NCI-H2227 (cell line): ENCODE data around the gene ZBTB20.
A peak's percentile ranks its signal among the peaks of the same experiment; 100 is the strongest.

Experiments
- DNase-seq: peaks from one replicate; lab custom pipeline; 2025; ENCODE audit not compliant: unreplicated experiment; lab: John Stamatoyannopoulos, UW

Gene ZBTB20

DNA sequence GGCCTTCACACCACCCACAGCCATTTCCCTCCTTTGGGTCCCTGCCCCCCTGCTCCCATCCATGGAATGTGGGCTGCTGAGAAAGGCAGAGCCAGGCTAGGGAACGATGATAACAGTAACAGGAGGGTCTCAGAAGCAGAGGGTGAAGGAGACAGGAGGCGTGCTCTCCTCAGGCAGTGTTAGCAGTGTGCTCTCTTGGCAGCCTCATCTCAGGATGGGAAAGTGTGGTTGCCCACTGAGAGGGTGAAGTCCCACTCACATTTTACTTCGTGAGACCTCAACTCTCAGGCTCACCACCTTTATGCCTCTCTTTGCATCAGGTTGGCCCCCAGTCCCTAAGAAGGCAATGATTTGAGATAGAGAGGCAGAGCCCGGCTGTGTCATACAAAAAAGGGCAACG lies 828.8 kb downstream of the ZBTB20 start:
- DNase-seq = no peak

- no peak for DNase-seq
Observed at GRCh38 chr3:114314282-114314681, 832.8 kb downstream of the ZBTB20 start.

DNA sequence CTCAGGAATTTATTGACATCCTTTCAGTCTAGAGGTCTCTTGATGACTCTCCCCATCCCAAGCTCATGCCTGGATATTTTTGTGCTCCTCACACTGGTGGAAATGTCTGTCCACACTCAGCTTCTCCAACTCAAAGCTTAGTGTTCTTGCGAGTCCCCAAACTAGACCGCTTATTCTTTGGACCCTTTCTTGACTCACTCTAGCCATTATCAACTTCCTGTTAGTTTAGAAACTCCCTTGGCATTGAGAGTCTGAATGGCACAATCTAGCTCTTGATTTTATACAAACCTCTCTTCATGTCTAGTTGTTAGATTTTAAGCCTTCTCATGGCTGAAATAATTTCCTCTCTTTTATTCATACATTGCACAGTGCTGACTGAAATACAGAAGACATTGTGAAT lies 833.7 kb downstream of the ZBTB20 start:
- DNase-seq = no peak

GRCh38 chr3:114310695-114311094 lies 836.4 kb downstream of the ZBTB20 start:
- DNase-seq = no peak

GRCh38 chr3:114308830-114309229 lies 838.3 kb downstream of the ZBTB20 start:
- DNase-seq = no peak

DNA sequence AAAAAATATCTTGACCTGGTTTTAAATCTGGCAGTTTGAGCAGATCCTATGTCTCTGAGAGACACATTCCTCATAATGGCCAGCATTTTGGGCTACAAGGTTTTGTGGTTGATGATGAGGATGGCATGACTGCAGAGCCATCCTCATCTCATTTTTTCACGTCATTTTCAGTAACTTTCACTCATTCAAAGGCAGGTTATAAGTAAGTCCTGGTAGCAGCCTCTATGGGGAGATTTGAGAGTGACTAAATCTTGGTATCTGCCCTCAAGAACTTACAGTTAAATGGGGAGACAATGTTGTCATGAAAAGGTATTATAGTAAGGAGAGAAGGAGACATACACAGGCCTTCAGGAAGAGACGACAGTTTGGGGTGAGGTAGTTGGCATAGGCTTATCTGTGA lies 838.7 kb downstream of the ZBTB20 start:
- DNase-seq = no peak

DNA sequence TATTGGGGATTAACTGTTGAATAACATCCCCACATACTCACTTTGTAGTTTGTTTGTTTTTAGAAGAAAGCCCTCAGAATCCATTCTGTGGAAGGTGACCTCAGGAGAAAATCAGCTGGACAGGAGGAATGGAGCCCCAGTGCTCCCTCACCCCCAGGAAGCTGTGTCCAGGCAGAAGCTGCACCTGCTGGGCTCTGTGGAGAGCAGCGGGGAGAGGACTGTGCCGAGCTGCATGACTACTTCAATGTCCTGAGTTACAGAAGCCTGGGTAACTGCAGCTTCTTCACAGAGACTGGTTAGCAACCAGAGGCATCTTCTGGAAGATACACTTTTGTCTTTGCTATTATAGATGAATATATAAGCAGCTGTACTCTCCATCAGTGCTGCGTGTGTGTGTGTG lies 839.3 kb downstream of the ZBTB20 start:
- DNase-seq = no peak

DNA sequence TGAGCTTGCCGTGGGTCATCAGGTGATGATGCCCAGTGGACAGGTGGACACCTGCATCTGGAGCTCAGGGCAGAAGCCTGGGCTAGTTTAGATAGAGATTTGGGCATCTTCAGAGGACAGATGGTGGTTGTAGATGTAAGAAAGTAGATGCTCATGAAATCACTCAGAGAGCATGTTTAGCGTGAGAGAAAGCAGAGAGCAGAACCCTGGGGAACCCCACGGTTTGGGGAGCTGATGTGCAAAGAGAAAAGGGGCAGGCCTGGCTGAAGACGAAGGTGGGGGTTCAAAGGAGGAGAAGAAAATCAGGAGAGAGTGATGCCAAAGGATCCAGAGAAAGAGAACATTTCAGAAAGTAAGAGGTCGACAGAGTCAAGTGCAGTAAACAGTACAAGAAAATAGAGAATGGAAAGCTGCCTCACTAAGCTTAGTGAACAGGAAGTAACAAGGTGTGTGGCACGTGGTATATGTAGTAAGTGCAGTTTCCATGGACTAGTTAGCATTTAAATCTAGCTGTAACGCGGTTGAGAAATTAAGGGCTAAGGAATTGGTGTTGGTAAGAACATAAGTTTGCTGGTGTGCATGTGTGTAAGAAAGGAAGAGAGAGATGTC lies 839.8 kb downstream of the ZBTB20 start:
- no peak for DNase-seq

GRCh38 chr3:114299941-114300624 lies 847.0 kb downstream of the ZBTB20 start:
- DNase-seq = no peak

DNA sequence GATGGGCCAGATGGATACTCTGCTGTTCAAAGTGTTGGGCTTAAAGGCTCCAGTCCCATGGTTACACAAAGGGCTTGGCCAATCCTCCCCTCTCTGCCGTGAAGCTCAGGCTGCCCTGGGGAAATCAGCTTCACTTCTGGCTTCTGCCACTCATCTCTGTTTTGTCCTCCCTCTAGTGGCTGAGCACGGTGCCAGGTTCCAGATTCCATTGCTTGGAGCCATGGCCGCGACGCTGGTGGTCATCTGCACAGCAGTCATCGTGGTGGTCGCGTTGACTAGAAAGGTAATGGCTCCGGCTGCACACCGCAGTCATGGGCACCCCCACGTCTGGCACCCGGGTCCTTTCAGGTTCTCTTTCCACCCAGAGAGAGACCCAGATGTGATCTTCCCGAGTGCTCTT lies 847.7 kb downstream of the ZBTB20 start:
- peak; percentile 56 for DNase-seq

DNA sequence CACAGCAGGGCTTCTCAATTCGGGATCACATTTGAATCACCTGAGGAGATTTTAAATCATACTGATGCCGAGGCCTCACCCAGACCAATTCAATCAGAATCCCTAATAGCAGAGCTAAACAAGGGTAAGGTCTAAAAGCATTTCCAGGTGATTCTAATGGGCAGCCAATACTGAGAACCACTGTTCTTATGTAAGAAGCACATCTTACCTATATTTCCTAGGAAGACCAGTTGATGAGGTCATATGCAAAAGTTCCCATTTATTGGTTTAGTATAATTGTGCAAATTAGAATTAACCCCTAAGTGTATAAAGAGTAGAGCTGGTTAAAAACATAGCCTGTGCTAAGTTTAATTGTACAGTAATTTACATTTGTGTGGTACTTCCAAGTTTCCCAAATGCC lies 851.1 kb downstream of the ZBTB20 start:
- no peak for DNase-seq

DNA sequence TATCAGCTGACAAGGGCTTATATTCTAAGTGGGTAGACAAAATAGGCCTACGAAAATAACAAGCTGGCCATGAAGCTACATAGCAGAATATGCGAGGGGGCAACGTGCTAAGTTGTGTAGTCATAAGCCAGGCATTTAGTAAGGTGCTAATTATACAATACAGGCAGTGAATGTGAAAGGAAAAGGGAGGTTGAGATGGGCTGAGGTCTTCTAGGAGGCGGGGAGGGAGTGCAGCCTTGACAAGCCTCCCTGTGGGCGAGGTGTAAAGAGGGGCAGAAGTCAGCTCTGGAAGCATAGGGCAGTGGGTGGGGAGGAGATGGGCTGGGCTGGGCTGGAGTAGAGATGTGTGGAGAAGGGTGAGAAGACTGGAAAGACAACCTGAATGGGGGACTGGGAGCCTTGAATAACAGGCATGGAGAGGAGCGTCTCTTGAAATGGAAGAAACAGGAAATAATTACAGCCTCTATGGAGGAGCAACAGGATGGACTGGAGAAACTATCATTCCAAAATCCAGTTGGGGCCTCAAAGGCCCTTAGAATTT lies 852.1 kb downstream of the ZBTB20 start:
- DNase-seq = no peak

- DNase-seq = no peak
Observed at GRCh38 chr3:114293838-114294535, 853.1 kb downstream of the ZBTB20 start, which contains the start of gene TIGIT. TIGIT (plus strand) TSS chr3:114294028; CDS start chr3:114294062, 34 bp downstream.

- DNase-seq = peak; percentile 13
Observed at GRCh38 chr3:114290911-114291901, 855.9 kb downstream of the ZBTB20 start.

DNA sequence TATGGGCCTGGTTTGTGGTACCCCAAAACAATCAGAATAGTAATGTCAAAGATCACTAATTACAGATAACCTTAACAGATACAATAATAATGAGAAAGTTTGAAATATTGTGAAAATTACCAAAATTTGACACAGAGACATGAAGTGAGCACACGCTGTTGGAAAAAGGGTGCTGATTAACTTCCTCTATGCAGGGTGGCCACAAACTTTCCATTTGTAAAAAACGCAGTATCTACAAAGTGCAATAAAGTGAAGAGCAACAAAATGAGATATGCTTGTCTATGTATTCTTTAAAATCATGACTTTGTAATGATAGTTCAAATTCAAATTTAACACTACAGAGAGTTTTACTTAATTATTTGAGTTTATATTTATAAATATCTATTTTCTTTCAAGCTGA lies 860.8 kb downstream of the ZBTB20 start:
- DNase-seq = no peak

- no peak for DNase-seq
Observed at GRCh38 chr3:114285648-114286230, 861.3 kb downstream of the ZBTB20 start.

DNA sequence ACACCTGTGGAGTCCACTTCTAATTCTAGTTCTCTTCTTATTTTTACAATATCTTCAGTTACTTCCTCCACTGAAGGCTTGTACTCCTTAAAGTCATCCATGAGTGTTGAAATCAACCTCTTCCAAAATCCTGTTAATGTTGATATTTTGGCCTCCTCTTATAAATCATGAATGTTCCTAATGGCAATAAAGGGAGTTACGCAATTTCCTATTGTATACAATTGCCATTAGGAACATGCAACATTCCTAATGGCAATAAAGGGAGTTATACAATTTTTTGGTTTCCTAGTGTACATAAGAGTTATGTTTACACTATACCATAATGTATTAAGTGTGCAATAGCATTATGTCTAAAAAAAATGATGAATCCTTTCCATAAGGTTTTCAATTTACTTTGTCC lies 862.4 kb downstream of the ZBTB20 start:
- no peak for DNase-seq
